Measurements from ENCODE around the gene COX8C. TPM values are rescaled to one million over a fixed set of nuclear protein-coding genes. Genes with fewer than 3 reads are reported as not detected.

Gene COX8C
- total and polyA plus RNA-seq, 2 of the 8 experiments (the other 6 are each of a cell fraction or from before 2014, with no cell fraction given) = not detected

DNA sequence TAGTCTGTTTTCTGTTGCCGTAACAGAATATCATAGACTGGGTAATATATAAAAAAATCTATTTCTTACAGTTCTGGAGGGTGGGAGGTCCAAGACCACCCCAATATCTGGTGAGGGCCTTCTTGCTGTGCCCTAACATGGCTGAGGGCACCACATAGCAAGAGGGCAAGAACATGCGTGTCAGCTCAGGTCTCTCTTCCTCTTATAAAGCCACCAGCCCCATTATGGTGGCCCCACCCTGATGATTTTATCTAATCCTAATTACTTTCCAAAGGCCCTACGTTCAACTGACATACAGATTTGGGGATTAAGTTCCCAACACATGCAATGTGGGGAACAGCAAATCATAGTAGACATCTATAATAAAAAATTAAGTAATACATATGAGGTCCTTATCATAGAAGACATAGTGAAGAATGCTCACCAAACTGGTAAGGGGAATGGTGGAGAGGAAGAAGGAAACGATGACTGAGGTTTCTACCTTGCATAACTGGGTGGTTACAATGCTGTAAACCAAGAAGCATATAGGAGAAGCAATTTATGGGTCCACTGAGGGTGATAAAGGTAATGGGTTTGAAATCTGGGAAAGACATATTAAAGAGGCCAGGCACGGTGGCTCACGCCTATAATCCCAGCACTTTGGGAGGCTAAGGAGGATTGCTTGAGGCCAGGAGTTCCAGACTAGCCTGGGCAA is 41.1 kb upstream of the COX8C start:
- WGBS, 2 experiments (ENCODE audit: extremely low coverage in 1 of 2, insufficient coverage in 1 of 2, insufficient read length in 1 of 2, insufficient replicate concordance in 2 of 2, low coverage in 1 of 2, low lambda C conversion rate in 2 of 2, missing lambda C conversion rate in 1 of 2) = 85% methylated on average over 6 of the region's 6 CpGs; no CpG with 5 or more reads in 1 of the 2 experiments
- POLR2A ChIA-PET (ENCODE audit: partially characterized antibody) = interaction anchor here (1.0 to 1.4 kb wide), 2 partner anchors 12 to 26 kb away, joined by 3 read pairs; no protein-coding TSS in a partner anchor
- Histone ChIP-seq H2BK5ac (ENCODE audit: low read depth, low read length) (no peak overlapping the region), H3K36me3 (ENCODE audit: control insufficient read depth in 2 of 4, insufficient read depth in 4 of 4, low read length in 3 of 4) (no peaks in the 10 kb centered on the region), H3K4me3 (ENCODE audit: extremely low read depth in 1 of 4, insufficient read depth in 2 of 4, low read depth in 3 of 4, low read length in 4 of 4) (no peak overlapping the region), H3K4ac (replicated peaks; ENCODE audit: insufficient read length, low read depth, low read length) (no peak overlapping the region), H4K8ac (ENCODE audit: extremely low read depth, insufficient read depth, low read length) (no peak overlapping the region), H4K20me1 (replicated peaks in 1 of 2; ENCODE audit: control insufficient read depth in 1 of 2, insufficient read depth in 2 of 2, low read length in 2 of 2) (peaks cover 0 to 1% of the 10 kb centered on the region in 2 experiments), H3K79me1 (ENCODE audit: low read depth, low read length) (no peaks in the 10 kb centered on the region; the same call in 1 of the 2 replicates), H3K56ac (replicated peaks; ENCODE audit: insufficient read length, low read depth, low read length) (no peak overlapping the region), H3K23me2 (ENCODE audit: low read depth, low read length) (no peaks in the 10 kb centered on the region), H4K91ac (replicated peaks; ENCODE audit: insufficient read length, low read length) (no peak overlapping the region), H2AFZ (ENCODE audit: low read length) (no peak overlapping the region), H3K14ac (ENCODE audit: insufficient read length) (no peak overlapping the region), H4K5ac (ENCODE audit: insufficient read length, low read depth, low read length) (no peak overlapping the region), H2BK120ac (replicated peaks; ENCODE audit: low read depth, low read length) (no peak overlapping the region), H3K23ac (ENCODE audit: insufficient read length) (no peak overlapping the region), H3K18ac (ENCODE audit: extremely low read depth, low read length) (no peak overlapping the region), H2BK12ac (ENCODE audit: low read depth, low read length) (no peak overlapping the region), H2BK15ac (ENCODE audit: low read length) (no peak overlapping the region), H2BK20ac (ENCODE audit: low read length) (no peak overlapping the region), H3K27me3 (replicated peaks in 1 of 4; ENCODE audit: control insufficient read depth in 3 of 4, extremely low read depth in 1 of 4, insufficient read depth in 3 of 4, low read length in 3 of 4) (no peaks in the 10 kb centered on the region), H3K9me3 (ENCODE audit: insufficient read depth in 2 of 2, low read depth in 1 of 2, low read length in 1 of 2) (no peaks in the 10 kb centered on the region), H3K4me1 (replicated peaks in 1 of 4; ENCODE audit: control insufficient read depth in 3 of 4, insufficient read depth in 4 of 4, low read length in 3 of 4) (peaks cover 0 to 6% (median 4%) of the 10 kb centered on the region in 4 experiments; a peak in 3 of 7 replicates), H2AK5ac (ENCODE audit: low read depth, low read length) (no peak overlapping the region), H3K9ac (replicated peaks in 1 of 4; ENCODE audit: extremely low read depth in 1 of 4, low read depth in 3 of 4, low read length in 3 of 4) (no peak overlapping the region), H3K79me2 (ENCODE audit: control insufficient read depth in 1 of 2, insufficient read depth in 2 of 2, low read length in 2 of 2) (peaks cover 0 to 77% of the 10 kb centered on the region in 2 experiments; a peak in 3 of 4 replicates), H3K4me2 (ENCODE audit: insufficient read depth in 1 of 2, low read depth in 2 of 2, low read length in 2 of 2) (no peak overlapping the region), H3K27ac (ENCODE audit: low read depth, low read length) (no peak overlapping the region)
- no peak for FAIRE-seq
- TF ChIP-seq BACH1 (IDR thresholded peaks at IDR 0.05; ENCODE audit: low read length) (no peak), SP2 (IDR thresholded peaks at IDR 0.05; ENCODE audit: low read length) (no peak), POLR2A (IDR thresholded peaks at IDR 0.05; ENCODE audit: control extremely low read depth in 1 of 2, low read depth in 2 of 2, low read length in 2 of 2) (no peak), CBX5 (IDR thresholded peaks at IDR 0.05; ENCODE audit: low read depth, low read length) (no peak), HDAC6 (IDR thresholded peaks at IDR 0.05; ENCODE audit: low read depth, low read length) (no peak)
- TF ChIP-seq, protein P1, sequence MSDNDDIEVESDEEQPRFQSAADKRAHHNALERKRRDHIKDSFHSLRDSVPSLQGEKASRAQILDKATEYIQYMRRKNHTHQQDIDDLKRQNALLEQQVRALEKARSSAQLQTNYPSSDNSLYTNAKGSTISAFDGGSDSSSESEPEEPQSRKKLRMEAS (IDR thresholded peaks at IDR 0.05) = no peak
- TF ChIP-seq, protein P2, sequence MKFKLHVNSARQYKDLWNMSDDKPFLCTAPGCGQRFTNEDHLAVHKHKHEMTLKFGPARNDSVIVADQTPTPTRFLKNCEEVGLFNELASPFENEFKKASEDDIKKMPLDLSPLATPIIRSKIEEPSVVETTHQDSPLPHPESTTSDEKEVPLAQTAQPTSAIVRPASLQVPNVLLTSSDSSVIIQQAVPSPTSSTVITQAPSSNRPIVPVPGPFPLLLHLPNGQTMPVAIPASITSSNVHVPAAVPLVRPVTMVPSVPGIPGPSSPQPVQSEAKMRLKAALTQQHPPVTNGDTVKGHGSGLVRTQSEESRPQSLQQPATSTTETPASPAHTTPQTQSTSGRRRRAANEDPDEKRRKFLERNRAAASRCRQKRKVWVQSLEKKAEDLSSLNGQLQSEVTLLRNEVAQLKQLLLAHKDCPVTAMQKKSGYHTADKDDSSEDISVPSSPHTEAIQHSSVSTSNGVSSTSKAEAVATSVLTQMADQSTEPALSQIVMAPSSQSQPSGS (IDR thresholded peaks at IDR 0.05; ENCODE audit: low read length) = no peak
- DNase-seq (ENCODE audit: low read depth in 1 of 2, low spot score in 2 of 2) = no peak
- CTCF ChIA-PET (ENCODE audit: partially characterized antibody) = no interaction called here

Data from H1 (cell line).